K562 (cell line): ENCODE measurements around the gene PPP6R1. TPM values are rescaled to one million over a fixed set of nuclear protein-coding genes. Genes with fewer than 3 reads are reported as not detected.
A peak's percentile ranks its signal among the peaks of the same experiment; 100 is the strongest.

Experiments
- BMI1 ChIP-seq: fragments of 150-350 bp; IDR thresholded peaks from 2 replicates; pipeline ENCODE4 v1.6.1; 2014; ENCODE audit warnings: low read length
- CREB5 ChIP-seq: fragments of 250-450 bp; sonication (Bioruptor Pico); IDR thresholded peaks from 2 replicates; pipeline ENCODE4 v1.5.0; 2020; ENCODE audit warnings: mild to moderate bottlenecking
- CREM ChIP-seq: IDR thresholded peaks from 2 replicates; pipeline ENCODE4 v1.6.1; 2014; ENCODE audit warnings: antibody characterized with exemption, low read depth
- GABPB1 ChIP-seq: sonication (generic); formaldehyde crosslinking; IDR thresholded peaks from 2 replicates; pipeline ENCODE4 v1.8.0; 2022; ENCODE audit warnings: mild to moderate bottlenecking, missing genetic modification reagents
- MITF ChIP-seq: IDR thresholded peaks from 2 replicates; pipeline ENCODE4 v1.6.1; 2014; ENCODE audit warnings: antibody characterized with exemption
- PRDM10 ChIP-seq: fragments of 450-650 bp; IDR thresholded peaks from 2 replicates; pipeline ENCODE4 v1.6.1; 2018; ENCODE audit not compliant: partially characterized antibody
- RB1 ChIP-seq: fragments of 450-650 bp; IDR thresholded peaks from 2 replicates; pipeline ENCODE4 v1.6.1; 2017; ENCODE audit warnings: low read depth, mild to moderate bottlenecking
- SIN3A ChIP-seq, 2 experiments: fragments of 150-350 bp in 1 of 2; IDR thresholded peaks; 2 replicates each; pipeline ENCODE4 v1.6.1; 2011 to 2016; ENCODE audit warnings: borderline replicate concordance in 2 of 2, low read depth in 2 of 2, low read length in 2 of 2, mild to moderate bottlenecking in 2 of 2, moderate library complexity in 2 of 2; ENCODE audit not compliant: control insufficient read depth in 1 of 2
- SREBF2 ChIP-seq: sonication (generic); formaldehyde crosslinking; IDR thresholded peaks from 2 replicates; pipeline ENCODE4 v1.4.0; 2020; ENCODE audit warnings: mild to moderate bottlenecking, missing genetic modification reagents
- THAP12 ChIP-seq: fragments of 250-450 bp; sonication (Bioruptor Pico); IDR thresholded peaks from 2 replicates; pipeline ENCODE4 v1.9.0; 2021; ENCODE audit warnings: mild to moderate bottlenecking, inconsistent platforms
- ZNF224 ChIP-seq: sonication (generic); formaldehyde crosslinking; IDR thresholded peaks from 2 replicates; pipeline ENCODE4 v1.8.0; 2022; ENCODE audit warnings: mild to moderate bottlenecking, missing genetic modification reagents
- ZNF511 ChIP-seq: sonication (generic); formaldehyde crosslinking; IDR thresholded peaks from 2 replicates; pipeline ENCODE4 v1.8.0; 2022; ENCODE audit warnings: mild to moderate bottlenecking, missing genetic modification reagents
- ZNF740 ChIP-seq, 3 experiments: fragments of 200-800 bp in 1 of 3; sonication (Bioruptor generic) in 1 of 3; sonication (generic) in 1 of 3; formaldehyde crosslinking in 1 of 3; IDR thresholded peaks; 2 replicates each; pipeline versions ENCODE4 v1.6.1 to v1.8.0; 2016 to 2022; ENCODE audit warnings: mild to moderate bottlenecking in 2 of 3, missing compliant biosample characterization in 2 of 3, missing genetic modification characterization in 2 of 3, missing genetic modification reagents in 1 of 3
- ZNF79 ChIP-seq: fragments of 250-450 bp; sonication (Bioruptor Pico); IDR thresholded peaks from 2 replicates; pipeline ENCODE4 v1.4.0; 2020; ENCODE audit warnings: low read depth, mild to moderate bottlenecking, moderate library complexity
- polyA plus RNA-seq, 8 experiments: library from polyadenylated mRNA; depleted of rRNA in 4 of 8; stranded (reverse) in 5 of 8; unstranded in 3 of 8; fragments of >200 nt; fragmentation: Nextera tagmentation in 2 of 8; fragmentation: Illumina TruSeq in 1 of 8; extraction: Ambion mirVana in 2 of 8; extraction: Trizol in 1 of 8; gene quantifications; 2 replicates each; pipeline versions ENCODE4 v1.2.1 to v1.2.3, GENCODE V29; 2011 to 2014; ENCODE audit warnings: inconsistent platforms in 1 of 8, missing spikeins in 1 of 8
- total RNA-seq, 7 experiments: library from RNA; depleted of rRNA in 6 of 7; stranded (reverse); fragments of >200 nt in 6 of 7; fragmentation: Illumina TruSeq in 2 of 7; extraction: Trizol in 2 of 7; gene quantifications; 2 replicates each; pipeline versions ENCODE4 v1.2.1 to v1.2.3, GENCODE V29; 2011 to 2021; ENCODE audit warnings: low replicate concordance in 1 of 7

PPP6R1 gene
- total and polyA plus RNA-seq, 9 of the 15 experiments (the other 6 are each of a cell fraction or from before 2014, with no cell fraction given), result 0.48 to 135 (median 37.2) TPM

GRCh38 chr19:55216461-55217198 is 42.2 kb downstream of the PPP6R1 start (continued):
- TF ChIP-seq PRDM10, result peak; percentile 66
- peak; percentile 46; the same call in 1 of the 2 replicates for TF ChIP-seq MITF
- peak; percentile 98 to 99 for TF ChIP-seq SIN3A (IDR thresholded peaks at IDR 0.05; ENCODE audit: borderline replicate concordance in 2 of 2, control insufficient read depth in 1 of 2, low read depth in 2 of 2, low read length in 2 of 2)
- no peak for TF ChIP-seq BMI1
- TF ChIP-seq RB1, result peak; percentile 89
- TF ChIP-seq THAP12 (CRISPR knock-in tag), result peak; percentile 40; the same call in 1 of the 2 replicates
- no peak; the same call in 1 of the 2 replicates for TF ChIP-seq ZNF79
- TF ChIP-seq GABPB1 (CRISPR knock-in tag), result peak; percentile 91
- TF ChIP-seq SREBF2, result peak; percentile 81; the same call in 1 of the 2 replicates
- peak; percentile 95 for TF ChIP-seq ZNF224 (CRISPR knock-in tag)
- peak; percentile 98 for TF ChIP-seq ZNF511 (CRISPR knock-in tag)
- 0 out of 2 replicates have a peak, but pooled peaks have one; percentile 50 for TF ChIP-seq CREB5 (CRISPR knock-in tag)
- peak; percentile 95 for TF ChIP-seq CREM
- TF ChIP-seq ZNF740 (CRISPR knock-in tag; IDR thresholded peaks at IDR 0.05), result peak; percentile 59
- no peak for TF ChIP-seq ZNF740 (tag; IDR thresholded peaks at IDR 0.05)
